T-helper 2 cell treated with Interferon-gamma antibody and Interleukin-4, amounts not matched to agents 5 μg/mL and 100 μg/mL, for 36 hours (primary cell): ENCODE results near the gene LGR4.

ENCODE experiments used
- DNase-seq: peaks from one replicate; pipeline ENCODE4 v3.0.0; 2021; ENCODE audit warnings: low spot score
- H3K27ac Mint-ChIP-seq: one replicate; pipeline ENCODE4 v1.8.0; 2021; ENCODE audit warnings: mild to moderate bottlenecking, mixed read lengths
- H3K27me3 Mint-ChIP-seq: one replicate; pipeline ENCODE4 v1.8.0; 2021; ENCODE audit warnings: low read depth, mixed read lengths
- H3K36me3 Mint-ChIP-seq: one replicate; pipeline ENCODE4 v1.8.0; 2021; ENCODE audit warnings: low read depth, mixed read lengths
- H3K4me1 Mint-ChIP-seq: one replicate; pipeline ENCODE4 v1.8.0; 2021; ENCODE audit warnings: low read depth, mixed read lengths
- H3K4me3 Mint-ChIP-seq: one replicate; pipeline ENCODE4 v1.8.0; 2022; ENCODE audit warnings: mild to moderate bottlenecking, moderate library complexity, mixed read lengths
- H3K9me3 Mint-ChIP-seq: one replicate; pipeline ENCODE4 v1.8.0; 2021; ENCODE audit warnings: mixed read lengths

The LGR4 gene

DNA sequence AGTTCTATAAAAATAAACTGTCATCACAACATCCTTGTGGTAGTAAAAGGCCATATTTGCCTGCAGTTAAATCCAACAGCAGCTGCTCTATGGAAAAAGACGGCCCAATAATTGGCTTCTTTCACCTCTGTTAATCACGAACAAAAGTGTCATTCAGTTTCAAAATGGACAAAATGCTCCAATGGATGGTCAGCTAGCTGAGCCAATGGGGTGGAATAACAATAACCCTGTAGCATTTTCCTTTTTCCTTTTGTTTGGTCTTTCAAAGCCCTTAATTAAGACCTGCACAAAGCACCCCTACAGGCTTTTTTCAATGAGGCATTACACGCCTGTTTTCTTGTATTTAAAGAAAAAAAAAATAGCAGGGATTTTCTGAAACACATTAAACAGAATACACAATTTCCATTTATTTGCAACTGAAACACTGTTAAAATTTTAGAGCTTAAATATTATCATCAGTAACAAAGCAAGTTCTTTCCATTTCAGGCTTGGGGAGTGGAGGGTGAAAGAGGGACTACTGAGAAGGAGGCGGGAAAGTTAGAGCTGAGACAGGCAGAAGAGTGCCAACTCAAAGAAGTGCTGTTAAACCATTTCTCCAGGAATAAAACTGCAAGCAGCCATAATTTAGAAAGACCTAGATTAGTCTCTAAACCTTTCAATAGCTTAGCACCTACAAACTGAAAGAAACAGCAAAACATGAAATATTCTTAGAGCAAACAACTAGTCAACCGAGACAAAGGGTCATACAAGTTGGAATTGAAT lies 28.7 kb downstream of the LGR4 start:
- H3K4me3 Mint-ChIP-seq, result no peak overlapping the region
- no peaks in the 10 kb centered on the region for H3K27me3 Mint-ChIP-seq
- no peaks in the 10 kb centered on the region for H3K4me1 Mint-ChIP-seq
- H3K27ac Mint-ChIP-seq, result no peak overlapping the region
- no peaks in the 10 kb centered on the region for H3K9me3 Mint-ChIP-seq
- no peaks in the 10 kb centered on the region for H3K36me3 Mint-ChIP-seq
- no peak for DNase-seq

- Mint-ChIP-seq H3K4me3 (no peak overlapping the region), H3K27ac (no peak overlapping the region), H3K27me3 (no peaks in the 10 kb centered on the region), H3K4me1 (no peaks in the 10 kb centered on the region), H3K36me3 (no peaks in the 10 kb centered on the region), H3K9me3 (no peaks in the 10 kb centered on the region)
- DNase-seq, result no peak
Observed at GRCh38 chr11:27443227-27443626, 29.4 kb downstream of the LGR4 start.

DNA sequence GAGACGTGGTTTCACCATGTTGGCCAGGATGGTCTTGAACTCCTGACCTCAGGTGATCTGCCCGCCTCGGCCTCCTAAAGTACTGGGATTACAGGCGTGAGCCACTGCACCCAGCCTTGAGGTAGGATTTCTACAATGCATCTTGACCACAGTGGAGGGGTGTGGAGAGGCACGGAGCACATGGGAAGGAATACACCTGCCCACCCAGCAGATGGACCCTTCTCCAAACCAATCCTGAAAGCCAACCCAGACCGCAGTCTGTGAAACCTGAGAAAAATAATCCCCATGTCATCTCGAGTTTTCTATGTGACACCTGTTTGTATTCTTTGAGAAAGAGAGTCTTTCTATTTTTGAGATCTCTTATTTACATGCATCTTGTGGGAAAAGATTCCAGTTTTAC lies 32.5 kb downstream of the LGR4 start:
- Mint-ChIP-seq H3K9me3 (no peaks in the 10 kb centered on the region), H3K27ac (no peak overlapping the region), H3K4me1 (no peaks in the 10 kb centered on the region), H3K4me3 (no peak overlapping the region), H3K36me3 (no peaks in the 10 kb centered on the region), H3K27me3 (no peaks in the 10 kb centered on the region)
- no peak for DNase-seq

DNA sequence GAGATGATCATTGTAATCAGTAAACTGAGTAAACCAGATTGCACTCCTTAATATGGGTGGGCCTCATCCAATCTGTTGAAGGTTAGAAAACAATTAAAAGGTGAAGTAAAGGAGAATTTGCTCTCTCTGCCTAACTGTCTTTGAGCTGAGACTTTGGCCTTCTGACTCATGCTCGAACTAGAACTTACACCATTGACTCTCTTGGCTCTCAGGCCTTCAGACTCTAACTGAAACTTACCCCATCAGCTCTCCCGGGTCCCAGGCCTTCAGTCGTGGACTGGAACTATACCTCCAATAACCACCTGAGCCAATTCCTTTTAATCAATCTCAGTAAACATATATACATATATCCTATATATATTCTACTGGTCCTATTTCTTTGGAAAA lies 34.0 kb downstream of the LGR4 start:
- no peaks in the 10 kb centered on the region for H3K4me1 Mint-ChIP-seq
- no peaks in the 10 kb centered on the region for H3K9me3 Mint-ChIP-seq
- no peak for DNase-seq
- no peak overlapping the region for H3K27ac Mint-ChIP-seq
- H3K36me3 Mint-ChIP-seq, result no peaks in the 10 kb centered on the region
- H3K27me3 Mint-ChIP-seq, result no peaks in the 10 kb centered on the region
- no peak overlapping the region for H3K4me3 Mint-ChIP-seq

DNA sequence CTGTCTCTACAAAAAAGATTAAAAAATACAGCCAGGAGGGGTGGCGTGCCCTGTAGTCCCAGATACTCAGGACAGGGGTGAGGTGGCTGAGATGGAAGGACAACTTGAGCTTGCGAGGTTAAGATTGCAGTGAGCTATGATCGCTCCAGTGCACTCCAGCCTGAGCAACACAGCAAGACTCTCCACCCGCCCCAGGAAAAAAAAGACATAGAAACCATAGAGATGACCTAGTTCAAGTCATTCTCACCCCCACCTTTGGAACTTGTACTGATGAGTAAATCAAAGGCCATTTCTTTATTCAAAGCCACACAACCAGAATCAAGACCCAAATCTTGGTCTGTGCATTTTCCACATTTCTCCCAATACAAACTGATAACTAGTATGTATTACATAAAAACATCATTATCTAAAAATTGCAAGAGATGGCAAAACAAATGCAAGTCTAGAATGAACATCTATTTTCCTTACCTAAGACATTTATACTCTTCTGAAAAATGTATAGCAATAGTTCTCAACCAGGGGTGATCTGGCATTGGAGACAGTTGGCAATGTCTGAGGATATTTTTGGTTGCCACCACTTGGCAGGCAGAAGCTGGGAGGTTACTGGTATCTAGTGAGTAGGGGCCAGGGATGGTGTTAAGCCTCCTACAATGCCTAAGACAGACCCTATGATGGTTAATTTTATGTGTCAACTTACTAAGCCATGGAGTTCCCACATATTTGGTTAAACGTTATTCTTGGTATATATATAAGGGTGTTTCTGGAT lies 34.6 kb downstream of the LGR4 start:
- Mint-ChIP-seq H3K4me3 (no peak overlapping the region), H3K36me3 (no peaks in the 10 kb centered on the region), H3K27me3 (no peaks in the 10 kb centered on the region), H3K27ac (no peak overlapping the region), H3K4me1 (no peaks in the 10 kb centered on the region), H3K9me3 (no peaks in the 10 kb centered on the region)
- DNase-seq, result no peak

- Mint-ChIP-seq H3K27ac (no peak overlapping the region), H3K4me3 (no peak overlapping the region), H3K36me3 (no peaks in the 10 kb centered on the region), H3K4me1 (no peaks in the 10 kb centered on the region), H3K27me3 (no peaks in the 10 kb centered on the region), H3K9me3 (no peaks in the 10 kb centered on the region)
- DNase-seq, result no peak
Observed at GRCh38 chr11:27436916-27437315, 35.7 kb downstream of the LGR4 start.

- Mint-ChIP-seq H3K27me3 (no peaks in the 10 kb centered on the region), H3K4me1 (no peaks in the 10 kb centered on the region), H3K36me3 (no peaks in the 10 kb centered on the region), H3K27ac (no peak overlapping the region), H3K9me3 (no peaks in the 10 kb centered on the region), H3K4me3 (no peak overlapping the region)
- no peak for DNase-seq
Observed at GRCh38 chr11:27433742-27434141, 38.8 kb downstream of the LGR4 start.

- no peaks in the 10 kb centered on the region for H3K27me3 Mint-ChIP-seq
- no peak for DNase-seq
Observed at GRCh38 chr11:27431808-27432207, 40.8 kb downstream of the LGR4 start.

DNA sequence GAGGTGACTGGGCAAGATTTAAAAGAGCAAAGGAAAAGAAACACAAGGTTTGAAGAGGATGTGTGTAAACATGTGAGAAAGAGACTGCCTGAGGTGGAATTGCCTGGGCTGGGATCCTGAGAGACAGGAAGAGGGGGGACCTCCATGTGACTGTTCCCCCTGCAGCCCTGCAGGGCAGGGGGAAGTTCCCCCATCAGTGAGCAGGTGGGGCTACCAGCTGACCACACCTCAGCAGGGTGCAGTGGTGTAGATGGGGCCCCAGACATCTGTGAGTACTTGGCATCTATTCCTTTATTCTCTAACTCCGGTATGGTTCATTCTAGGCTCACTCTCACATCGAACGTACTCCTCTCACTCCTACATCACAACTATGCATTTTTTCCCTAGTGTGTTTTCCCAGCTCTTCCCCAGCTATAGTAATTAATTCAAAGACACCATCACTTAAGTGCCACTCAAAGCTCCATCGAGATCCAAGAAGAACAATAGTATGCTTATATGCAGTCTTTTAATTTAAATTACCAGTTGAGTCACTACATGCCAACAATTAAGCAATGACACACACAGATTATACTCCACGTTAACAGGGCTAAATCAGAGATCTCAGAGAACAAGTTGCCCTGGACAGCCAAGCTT lies 42.7 kb downstream of the LGR4 start:
- Mint-ChIP-seq H3K27ac (no peak overlapping the region), H3K4me3 (no peak overlapping the region), H3K36me3 (no peaks in the 10 kb centered on the region)

More at GRCh38 chr11:27431808-27432207, 40.8 kb downstream of the LGR4 start:
- Mint-ChIP-seq H3K4me1 (no peaks in the 10 kb centered on the region), H3K27ac (no peak overlapping the region), H3K9me3 (no peaks in the 10 kb centered on the region), H3K36me3 (no peaks in the 10 kb centered on the region), H3K4me3 (no peak overlapping the region)

GRCh38 chr11:27427183-27427980 lies 45.2 kb downstream of the LGR4 start:
- Mint-ChIP-seq H3K4me3 (no peak overlapping the region), H3K27me3 (no peaks in the 10 kb centered on the region), H3K4me1 (no peaks in the 10 kb centered on the region), H3K27ac (no peak overlapping the region), H3K9me3 (no peaks in the 10 kb centered on the region), H3K36me3 (no peaks in the 10 kb centered on the region)
- DNase-seq, result no peak

More for the DNA sequence above, 42.7 kb downstream of the LGR4 start:
- Mint-ChIP-seq H3K4me1 (no peaks in the 10 kb centered on the region), H3K27me3 (no peaks in the 10 kb centered on the region), H3K9me3 (no peaks in the 10 kb centered on the region)
- DNase-seq, result no peak

- H3K4me3 Mint-ChIP-seq, result no peak overlapping the region
- no peaks in the 10 kb centered on the region for H3K36me3 Mint-ChIP-seq
Observed at GRCh38 chr11:27425814-27426213, 46.8 kb downstream of the LGR4 start.

GRCh38 chr11:27423125-27423524 lies 49.5 kb downstream of the LGR4 start:
- no peaks in the 10 kb centered on the region for H3K4me1 Mint-ChIP-seq
- H3K36me3 Mint-ChIP-seq, result no peaks in the 10 kb centered on the region
- no peak for DNase-seq
- H3K27ac Mint-ChIP-seq, result no peak overlapping the region
- no peaks in the 10 kb centered on the region for H3K27me3 Mint-ChIP-seq
- no peaks in the 10 kb centered on the region for H3K9me3 Mint-ChIP-seq
- H3K4me3 Mint-ChIP-seq, result no peak overlapping the region

More at GRCh38 chr11:27425814-27426213, 46.8 kb downstream of the LGR4 start:
- Mint-ChIP-seq H3K27me3 (no peaks in the 10 kb centered on the region), H3K4me1 (no peaks in the 10 kb centered on the region), H3K9me3 (no peaks in the 10 kb centered on the region), H3K27ac (no peak overlapping the region)
- DNase-seq, result no peak

- no peak overlapping the region for H3K4me3 Mint-ChIP-seq
- DNase-seq, result no peak
- no peaks in the 10 kb centered on the region for H3K4me1 Mint-ChIP-seq
Observed at GRCh38 chr11:27421819-27422494, 50.6 kb downstream of the LGR4 start.

More at GRCh38 chr11:27421819-27422494, 50.6 kb downstream of the LGR4 start:
- Mint-ChIP-seq H3K9me3 (no peaks in the 10 kb centered on the region), H3K27ac (no peak overlapping the region), H3K36me3 (no peaks in the 10 kb centered on the region), H3K27me3 (peaks cover 2% of the 10 kb centered on the region)
